HG03575 (cell line): ENCODE results near the gene TSSC4.

Experiments
- ATAC-seq: cut with Tn5 transposase; IDR thresholded peaks from one replicate; pipeline ENCODE4 v1.9.1; 2021; ENCODE audit not compliant: unreplicated experiment, insufficient number of reproducible peaks, low FRiP score; ENCODE audit errors: extremely low read depth

Gene TSSC4

DNA sequence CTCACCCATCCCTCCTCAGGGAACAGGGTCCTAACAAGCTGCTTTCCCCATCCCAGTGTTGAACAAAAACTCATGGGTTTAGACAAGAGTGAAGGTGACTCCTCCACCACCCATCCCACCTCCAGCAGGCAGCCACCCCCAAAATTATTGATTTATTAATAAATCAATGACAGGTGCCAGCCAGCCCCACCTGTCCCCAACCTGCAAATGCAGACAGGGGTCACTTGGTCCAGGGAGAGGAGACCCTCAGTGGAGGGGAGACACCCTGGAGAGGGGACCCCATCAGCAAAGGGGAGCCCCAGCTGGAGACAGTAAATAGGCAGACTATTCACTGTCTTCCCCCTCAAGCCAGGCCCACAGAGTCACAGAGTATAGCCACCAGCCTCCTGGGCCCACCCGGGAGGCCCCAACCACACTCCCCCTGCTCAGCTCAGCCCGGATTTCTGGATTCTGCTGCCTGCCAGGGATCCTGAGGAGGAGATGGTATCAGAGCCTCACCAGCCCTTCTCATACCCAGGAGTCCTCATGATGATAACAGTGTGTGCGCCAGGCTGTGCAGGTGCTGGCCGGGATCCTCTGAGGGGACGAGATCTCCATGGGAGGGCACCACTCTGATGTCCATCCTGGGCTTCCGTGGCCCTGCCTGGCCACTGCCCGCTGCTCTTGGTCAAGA is 32.2 kb upstream of the TSSC4 start:
- ATAC-seq = no peak

DNA sequence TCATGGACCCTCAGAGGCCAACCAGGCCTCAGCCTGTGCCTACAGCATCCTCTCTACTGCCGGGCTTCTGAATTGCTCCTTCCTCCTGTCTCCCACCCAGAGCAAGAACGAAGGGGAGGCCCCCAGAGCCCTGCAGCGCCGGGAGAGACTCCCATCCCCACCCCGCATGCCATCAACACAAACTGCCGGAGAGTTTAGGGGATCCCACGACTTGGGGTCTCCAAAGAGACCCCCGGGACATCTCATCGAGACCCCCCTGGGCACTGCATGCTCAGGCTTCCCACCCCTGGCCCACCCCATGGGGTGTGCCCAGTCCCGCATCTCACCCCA is 31.7 kb upstream of the TSSC4 start:
- no peak for ATAC-seq

DNA sequence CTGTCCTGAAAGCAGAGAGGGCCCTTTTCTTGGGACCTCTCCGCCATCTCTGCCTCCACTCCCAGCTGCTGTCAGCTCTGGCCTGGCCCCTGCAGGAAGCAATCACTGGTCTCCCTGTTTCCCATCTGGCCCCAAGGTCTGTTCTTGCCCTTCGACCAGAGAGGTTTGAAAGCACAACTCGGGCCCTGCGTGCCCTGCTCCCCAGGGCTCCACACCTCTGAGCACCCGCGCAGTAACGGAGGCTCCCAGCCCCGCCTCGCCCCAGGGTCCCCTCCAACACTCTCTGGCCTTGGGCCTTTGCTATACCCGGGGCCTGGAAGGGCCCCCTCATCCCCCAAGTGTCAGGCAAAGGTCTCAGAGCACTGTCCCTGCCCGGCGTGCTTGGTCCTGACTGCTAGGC is 31.2 kb upstream of the TSSC4 start:
- no peak for ATAC-seq

DNA sequence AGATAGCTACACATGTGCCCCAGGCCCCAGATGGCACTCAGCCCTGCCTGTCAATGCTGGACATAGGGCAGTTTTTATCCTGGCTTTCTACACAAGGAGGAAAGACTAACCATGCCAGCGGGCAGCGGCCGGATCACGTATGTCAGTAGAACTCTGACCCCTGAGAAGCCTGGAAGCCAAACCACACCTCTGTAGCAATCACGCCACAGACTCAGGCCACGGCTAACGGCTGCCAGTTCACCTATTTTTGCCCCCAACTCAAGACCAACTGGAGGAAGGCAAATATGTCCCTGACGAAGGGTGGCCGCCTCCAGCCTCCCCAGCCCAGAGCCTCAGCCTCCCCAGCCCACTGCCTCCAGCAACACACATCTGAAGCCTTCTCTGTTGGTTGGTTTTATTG is 30.7 kb upstream of the TSSC4 start:
- no peak for ATAC-seq

DNA sequence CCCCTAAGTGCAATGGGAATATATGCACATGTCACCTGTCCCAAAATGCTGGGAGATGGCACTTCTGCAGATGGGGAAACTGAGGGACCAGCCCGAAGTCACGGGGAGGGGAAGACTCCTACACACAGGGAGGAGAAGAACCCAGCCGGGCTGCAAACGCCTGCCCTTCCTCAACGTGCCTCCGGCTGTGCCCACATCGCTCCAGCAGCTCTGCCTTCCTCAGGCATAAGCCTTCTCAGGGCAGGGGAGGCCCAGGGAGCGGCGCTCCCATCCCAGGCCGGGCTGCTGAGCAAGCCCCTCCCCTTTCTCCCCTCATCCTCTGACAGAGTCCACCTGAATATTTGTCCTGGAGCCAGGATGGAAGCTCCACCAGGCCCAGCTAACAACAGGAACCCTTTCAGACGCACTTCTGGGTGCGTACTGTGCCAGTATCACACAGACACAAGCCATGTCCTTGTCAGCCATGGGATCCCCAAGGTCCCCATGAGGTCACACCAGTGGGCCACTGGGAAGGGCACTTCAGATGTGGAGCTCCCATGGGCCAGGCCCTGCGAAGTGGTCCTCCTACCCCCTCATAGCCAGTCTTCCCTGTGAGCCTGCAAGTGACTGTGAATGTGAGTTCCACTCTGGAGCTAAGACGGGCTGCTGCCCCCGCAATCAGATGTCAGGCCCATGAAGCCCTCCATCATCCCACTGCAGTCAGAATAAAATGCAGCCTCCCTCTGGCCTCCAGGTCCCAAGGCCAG is 25.9 kb upstream of the TSSC4 start:
- ATAC-seq = no peak

DNA sequence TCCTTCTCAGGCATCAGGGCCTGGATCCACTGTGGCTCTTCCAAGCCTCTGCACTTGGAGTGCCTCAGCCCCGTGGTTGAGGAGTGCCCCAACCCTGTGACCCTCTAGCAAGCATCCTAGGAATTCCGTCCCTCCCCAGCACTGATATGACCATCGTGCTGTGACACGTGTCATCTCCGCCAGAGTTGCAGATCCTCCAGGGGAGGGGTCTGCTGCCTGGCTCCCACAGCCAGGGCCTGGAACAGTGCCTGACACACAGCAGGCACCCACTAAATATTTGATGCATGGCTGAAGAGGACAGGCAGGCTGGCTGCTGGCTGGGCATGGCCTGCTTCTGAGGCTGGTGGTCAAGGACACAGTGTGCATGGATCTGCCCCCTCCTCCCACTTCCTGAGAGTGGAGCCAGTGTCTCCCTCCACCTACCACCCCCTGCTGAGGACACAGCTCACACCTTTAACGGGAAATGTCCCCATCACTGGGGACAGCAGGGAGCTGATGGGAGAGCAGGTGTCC is 25.2 kb upstream of the TSSC4 start:
- no peak for ATAC-seq

DNA sequence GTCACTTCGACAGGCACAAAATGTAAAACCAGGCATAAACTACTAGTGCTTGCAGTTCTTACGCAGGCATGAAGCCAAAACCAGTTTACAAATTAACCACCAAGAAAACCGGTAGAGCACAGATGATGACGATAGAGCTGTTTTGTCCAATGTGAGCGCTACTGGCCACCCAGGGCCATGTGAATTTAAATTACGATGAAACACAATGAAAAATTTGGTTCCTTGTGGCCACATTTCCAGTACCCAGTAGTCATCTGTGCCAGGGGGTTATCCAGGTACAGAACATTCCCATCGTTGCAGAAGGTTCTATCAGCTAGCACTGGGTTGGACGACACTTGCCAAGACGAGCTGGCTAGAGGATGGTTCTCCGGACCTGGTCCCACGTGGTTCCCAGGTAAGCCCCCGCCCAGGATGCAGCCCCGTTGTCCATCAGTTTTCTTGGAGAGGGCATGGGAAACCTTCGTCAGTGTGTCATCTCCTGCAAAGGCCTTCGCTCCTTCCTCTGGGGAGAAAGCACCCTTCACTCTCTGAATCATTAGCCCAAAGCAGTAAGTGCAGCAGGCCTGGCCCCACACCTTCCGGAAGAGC is 24.5 kb upstream of the TSSC4 start:
- ATAC-seq = no peak

DNA sequence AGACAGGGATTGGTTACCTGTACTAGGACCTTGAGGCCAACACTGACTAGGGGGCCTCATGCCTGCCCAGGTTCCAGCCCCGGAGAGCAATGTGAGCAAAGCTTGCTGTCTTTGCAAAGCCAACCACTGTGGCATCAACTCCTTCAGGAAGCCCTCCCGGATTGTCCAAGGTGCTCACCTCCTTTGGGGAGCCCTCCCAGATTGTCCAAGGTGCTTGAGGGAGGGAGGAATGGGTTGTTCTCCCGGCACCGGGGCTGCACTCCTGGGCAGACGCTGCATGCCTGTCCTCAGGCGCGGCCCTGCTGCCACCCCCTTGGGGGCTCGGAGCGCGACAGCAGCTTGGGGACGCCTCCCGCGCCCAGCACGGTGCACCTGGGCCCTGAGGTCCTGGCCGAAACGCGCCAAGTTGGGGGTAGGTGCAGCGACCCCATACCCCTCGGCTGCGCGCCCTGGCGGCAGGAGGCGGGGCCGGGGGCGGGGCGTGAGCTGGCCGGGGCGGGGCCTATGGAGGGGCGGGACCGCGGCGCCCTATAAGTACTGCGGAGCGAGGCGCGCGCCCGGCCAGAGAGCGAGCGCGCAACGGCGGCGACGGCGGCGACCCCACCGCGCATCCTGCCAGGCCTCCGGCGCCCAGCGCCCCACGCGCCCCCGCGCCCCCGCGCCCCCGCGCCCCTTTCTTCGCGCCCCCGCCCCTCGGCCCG is 23.6 kb upstream of the TSSC4 start, which contains the start of gene CD81:
Gene CD81 (plus strand): TSS at position 560 of the 701 bp plus-strand sequence. CDS start 240 bp downstream, outside the sequence.
- no peak for ATAC-seq

DNA sequence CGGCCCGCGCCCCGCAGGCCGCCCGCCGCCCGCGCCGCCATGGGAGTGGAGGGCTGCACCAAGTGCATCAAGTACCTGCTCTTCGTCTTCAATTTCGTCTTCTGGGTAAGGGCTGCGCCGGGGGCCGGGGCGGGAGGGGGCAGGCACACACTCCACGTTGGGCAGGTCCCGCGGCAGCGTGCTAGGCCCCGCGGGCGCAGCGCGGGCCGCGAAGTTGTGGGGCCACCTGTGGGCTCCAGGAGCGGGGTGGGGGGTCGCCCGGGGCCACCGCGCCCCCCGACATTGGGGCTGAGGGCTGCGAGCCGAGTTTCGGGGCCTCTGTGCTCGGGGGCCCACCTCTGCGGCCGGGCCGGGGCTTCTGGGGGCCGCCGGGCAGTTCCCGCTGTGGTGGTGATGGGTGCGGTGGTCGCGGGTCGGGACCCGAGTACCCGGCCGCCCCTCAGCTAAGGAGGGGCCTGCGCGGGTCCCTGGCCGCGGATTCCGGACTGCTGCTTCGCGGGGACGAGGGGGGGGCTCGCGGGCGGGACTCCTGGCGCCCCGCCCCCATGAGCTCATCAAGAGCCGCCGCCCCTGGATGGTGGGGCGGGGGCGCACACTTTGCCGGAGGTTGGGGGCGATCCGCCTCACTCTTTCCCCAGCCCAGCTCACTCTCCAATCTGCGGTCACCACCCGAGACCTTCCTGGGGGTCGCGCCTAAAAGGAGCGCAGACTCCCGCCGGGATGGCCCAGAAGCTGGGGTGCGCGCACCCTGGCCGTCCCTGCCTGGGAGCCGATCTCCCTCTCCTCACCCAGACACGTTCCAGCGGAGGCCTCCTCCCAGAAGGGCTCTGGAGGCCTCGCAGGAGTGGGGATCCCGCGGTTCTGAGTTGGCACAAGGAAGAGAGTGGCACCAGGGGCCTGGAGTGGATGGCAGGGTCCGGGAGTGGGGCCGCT is 22.8 kb upstream of the TSSC4 start:
- no peak for ATAC-seq

DNA sequence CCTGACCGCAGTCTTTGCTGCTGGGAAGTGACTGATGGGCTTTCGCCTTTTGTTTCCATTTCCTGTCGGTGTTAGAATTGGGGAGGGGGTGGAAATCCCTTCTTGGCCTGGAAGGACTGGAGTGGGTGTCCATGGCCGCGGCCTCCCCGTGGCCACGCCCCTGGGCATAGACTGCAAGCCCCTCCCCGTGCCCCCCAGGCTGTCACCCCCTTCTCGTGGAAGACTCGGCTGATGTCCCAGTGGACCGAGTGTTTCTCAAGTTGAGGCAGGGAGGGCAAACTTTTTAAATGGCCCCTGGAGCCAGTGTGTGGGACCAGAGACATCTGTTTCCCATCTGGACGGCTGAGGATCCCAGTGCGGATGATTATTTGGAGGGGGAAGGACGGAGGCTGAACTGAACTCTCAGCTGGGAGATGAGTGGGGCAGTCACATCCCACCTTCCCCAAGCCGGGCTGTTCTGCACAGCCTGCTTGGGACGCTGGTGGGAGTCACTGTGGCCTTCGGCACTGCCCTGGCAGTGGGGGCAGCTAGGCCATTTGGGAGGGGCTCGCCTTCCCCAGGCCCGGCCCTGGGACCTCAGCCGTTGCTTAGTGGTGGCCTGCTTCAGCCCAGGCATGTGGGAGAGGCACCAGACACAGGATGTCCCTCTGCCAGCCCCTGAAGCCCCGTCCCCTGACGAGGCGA is 21.9 kb upstream of the TSSC4 start:
- no peak for ATAC-seq

DNA sequence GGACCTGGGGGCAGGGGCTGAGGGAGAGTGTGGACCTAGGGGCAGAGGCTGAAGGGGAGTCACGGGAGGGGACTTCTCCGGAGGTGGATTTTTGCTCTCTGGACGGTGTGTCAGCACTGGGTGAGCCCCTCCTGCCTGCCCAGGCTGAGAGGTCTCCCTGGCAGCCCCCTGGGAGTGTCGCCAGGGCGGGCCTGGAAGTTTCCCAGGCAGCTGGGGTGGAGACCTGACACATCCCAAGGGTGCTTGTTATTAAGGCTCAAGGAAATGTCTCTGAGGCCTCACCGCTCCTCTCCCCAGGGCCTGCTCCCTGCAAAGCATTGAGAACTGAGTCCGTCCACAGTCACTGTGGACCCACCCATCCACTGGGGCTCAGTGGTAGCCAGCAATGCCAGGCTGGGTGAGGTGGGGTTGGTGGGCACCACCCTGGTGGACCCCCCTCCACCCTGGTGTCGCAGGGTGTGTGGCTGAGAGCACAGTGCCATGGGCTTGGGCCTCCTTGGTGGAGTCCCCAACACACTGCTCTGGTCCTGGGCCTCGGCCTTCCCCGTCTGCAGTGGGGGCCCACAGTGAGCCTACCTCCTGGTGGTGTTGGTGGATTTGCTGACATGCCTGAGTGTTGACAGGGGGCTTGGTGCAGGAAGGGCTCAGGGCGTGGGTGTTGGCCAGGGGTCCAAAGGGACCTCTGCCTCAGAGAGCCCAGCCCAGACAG is 20.9 kb upstream of the TSSC4 start:
- ATAC-seq = no peak

DNA sequence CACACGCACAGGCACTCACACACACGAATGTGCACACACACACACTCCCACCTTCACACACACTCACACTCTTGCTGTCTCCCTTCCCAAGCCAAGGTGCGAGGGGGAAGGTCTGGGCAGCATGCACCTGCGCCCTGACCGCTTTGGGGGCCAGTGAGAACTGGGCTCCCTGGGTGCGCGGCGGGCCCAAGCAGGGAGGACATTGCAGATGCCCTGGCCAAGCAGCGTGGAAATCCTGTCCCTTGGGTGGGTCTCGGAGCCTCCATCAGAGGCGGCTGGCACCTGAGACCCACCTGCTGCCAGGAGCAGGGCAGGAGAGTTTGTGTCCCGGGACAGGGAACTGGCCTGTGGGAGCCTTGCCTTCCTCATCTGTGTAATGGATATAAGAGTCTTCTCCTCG is 20.2 kb upstream of the TSSC4 start:
- no peak for ATAC-seq

DNA sequence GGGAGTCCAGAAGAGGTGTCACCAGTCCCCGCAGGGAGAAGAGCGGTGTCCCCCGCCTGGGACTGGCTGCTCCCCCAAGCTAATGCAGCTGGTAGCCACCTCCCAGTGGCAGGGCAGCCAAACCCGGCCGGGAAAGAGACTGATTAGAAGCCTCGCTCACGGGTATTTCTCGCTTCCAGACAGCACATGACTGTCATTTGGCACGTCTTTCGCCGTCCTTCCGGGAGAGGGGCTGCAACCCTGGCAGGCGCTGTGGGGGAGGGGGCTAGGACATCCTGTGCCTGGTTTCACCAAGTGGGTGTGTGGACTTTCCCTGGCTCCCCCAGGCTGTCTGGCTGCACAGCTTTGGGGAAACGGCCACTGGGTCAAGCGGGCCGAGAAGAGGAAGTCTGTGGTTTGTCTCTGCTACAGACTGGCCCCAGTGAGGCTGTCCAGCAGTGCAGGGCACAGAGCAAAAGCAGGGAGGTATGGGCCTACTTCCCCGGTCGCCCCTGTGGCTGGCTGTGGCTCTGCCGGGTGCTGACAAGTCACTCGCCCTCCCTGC is 19.7 kb upstream of the TSSC4 start:
- no peak for ATAC-seq

DNA sequence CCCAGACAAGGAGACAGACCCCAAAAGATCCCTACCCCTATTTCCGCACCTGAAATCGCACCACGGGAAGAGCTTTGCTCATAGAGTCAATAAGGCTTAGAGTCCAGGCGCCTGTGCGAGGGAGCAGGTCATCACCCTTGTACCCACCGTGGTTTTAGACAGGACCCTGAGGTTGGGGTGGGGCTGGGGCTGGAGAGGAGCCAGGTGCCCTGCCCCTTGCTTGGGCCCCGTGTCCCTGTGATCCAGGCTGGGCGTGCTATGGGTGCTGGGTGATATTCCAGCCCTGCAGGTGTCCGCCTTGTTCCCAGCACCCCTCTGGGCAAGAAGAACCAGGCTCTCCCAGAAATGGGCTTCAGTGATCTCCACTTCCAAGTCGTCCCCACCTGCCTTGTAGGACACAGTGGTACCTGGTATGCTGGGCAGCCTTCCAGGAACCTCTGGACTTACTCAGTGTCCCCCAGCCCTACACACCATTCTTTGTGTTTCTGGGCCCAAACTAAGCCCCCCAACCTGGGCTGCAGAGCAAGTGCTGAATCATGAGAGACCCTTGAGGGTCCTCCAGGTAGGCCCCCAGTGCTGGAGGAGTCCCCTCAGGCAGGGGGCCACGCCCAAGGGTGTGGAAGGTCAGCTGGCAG is 18.9 kb upstream of the TSSC4 start:
- no peak for ATAC-seq

DNA sequence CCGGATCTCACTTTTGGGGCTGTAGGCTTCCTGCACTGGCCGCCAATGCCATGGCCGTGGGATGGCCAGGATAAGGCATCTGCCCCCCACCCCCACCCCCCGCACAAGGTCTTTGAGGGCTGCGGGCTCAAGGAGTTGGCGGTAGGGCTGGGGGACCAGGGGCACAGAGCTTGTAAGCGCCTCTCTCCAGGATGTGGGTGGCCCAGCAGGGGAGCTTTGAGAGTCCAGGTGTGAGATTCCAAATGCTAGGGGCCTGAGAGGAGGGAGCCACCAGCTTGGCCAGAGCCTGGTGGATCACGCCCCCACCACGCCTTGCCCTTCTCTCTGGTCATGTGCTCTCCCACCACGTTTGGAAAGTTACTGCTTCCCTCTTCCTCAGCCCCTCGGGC is 18.4 kb upstream of the TSSC4 start:
- ATAC-seq = no peak

DNA sequence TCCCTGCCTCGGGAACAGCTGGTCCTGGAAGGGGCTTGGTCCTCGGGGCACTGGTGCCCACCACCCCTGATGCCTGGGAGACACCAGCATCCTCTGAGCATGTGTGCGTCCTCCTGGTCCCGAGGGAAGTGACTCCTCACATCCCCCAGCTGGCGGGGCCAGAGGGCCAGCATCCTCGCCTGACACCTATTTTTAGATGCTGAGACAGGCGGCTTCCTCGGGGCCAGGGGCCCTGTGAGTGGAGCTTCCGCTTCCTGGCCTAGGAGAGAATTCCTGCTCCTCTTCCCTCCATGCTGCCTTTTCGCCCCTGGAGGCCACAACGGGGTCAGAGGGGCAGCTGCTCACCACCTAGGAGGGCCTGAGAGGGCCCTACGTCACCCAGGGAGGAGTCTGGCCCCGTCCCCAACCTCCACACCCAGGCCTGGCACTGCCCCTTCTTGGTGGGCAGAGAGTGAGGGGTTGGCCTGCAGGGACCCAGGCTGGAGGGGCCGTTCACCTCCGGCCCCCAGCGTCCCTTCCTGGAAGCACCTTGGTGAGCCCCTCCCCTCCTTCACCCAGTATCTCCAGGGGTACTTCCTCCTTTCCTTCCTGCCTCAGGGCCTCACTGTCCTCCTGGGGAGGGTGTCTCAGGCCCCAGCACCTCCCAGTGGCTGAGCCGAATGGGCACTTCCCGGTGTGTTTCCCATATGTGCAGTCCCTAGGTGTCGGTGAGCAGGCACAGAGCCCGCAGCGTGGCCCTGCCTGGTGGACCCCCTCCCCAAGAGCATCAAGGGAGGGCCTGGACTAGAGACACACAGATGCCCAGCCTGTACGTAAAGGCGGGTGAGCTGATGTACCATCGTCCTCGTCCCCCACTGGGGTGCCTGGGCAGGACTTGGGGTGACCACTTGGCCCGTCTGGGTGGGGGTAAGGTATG is 17.4 kb upstream of the TSSC4 start:
- no peak for ATAC-seq
